ENCODE measurements around the gene GALNT2.

GALNT2 gene

GRCh38 chr1:230284891-230285290, 217.9 kb downstream of the GALNT2 start:
- in situ Hi-C loops (cut with HindIII; ENCODE audit: low sequenced_read_pairs) = no loop called here

- in situ Hi-C loops (cut with HindIII; ENCODE audit: low sequenced_read_pairs) = no loop called here
Observed at GRCh38 chr1:230285351-230285750, 218.3 kb downstream of the GALNT2 start.

DNA sequence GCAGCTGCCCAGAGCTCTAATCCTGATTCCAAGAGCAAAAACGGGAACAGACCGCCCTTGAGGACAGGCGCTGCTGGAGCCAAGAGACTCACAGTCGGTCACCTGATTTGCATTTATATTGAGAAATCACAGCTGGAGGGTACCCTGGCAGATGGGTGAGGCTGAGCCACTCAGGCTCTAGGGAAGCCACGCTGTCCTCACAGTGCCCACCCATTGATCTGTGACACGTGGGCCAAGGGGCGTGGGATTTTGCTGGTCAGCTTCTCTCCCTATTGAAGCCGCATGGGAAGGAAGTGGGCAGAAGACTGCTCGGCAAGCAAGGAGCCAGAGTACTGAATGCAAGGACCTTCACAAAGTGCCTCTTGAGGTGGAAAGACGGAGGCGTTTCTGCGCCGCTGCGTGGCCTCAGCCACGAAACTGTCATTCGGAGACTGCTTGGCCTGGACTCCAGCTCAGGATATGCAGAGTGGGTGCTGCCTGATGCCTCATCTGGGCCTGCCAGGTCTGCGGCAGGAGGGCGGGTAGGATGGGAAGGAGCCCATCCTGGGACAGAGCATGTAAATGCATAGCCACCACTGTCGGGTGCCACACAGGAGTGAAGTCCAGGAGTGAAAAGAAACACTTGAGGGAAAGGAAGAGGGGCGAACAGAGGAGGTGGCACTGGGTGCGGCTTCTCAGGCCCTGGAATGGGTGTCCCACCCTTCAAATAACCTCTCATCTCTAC, 219.3 kb downstream of the GALNT2 start:
- in situ Hi-C loops (cut with HindIII; ENCODE audit: low sequenced_read_pairs) = no loop called here

DNA sequence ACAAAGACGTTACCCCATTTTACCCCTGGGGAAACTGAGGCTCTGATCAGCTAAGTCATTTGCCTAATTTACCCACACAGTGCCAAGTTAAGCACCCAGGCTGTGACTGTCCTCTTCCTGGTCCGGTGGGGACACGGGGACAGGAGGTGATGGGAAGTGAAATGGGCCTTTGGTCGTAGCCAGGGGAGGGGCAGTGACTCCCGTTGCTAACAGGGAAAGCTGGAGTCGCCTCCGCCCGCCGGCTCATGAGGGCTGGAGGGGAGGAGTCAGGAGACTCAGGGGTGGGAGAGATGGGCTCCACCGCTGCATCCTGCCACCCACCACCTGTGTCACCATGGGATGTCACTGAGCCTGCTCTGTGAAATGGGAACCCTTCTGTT, 219.8 kb downstream of the GALNT2 start:
- in situ Hi-C loops (cut with HindIII; ENCODE audit: low sequenced_read_pairs) = no loop called here

- in situ Hi-C loops (cut with HindIII; ENCODE audit: low sequenced_read_pairs) = no loop called here
Observed at GRCh38 chr1:230287674-230288315, 220.8 kb downstream of the GALNT2 start.

- in situ Hi-C loops (cut with HindIII; ENCODE audit: low sequenced_read_pairs) = no loop called here
Observed at GRCh38 chr1:230288641-230289349, 221.8 kb downstream of the GALNT2 start.

GRCh38 chr1:230289350-230289644, 222.3 kb downstream of the GALNT2 start:
- in situ Hi-C loops (cut with HindIII; ENCODE audit: low sequenced_read_pairs) = no loop called here

GRCh38 chr1:230291731-230292620, 224.9 kb downstream of the GALNT2 start:
- in situ Hi-C loops (cut with HindIII; ENCODE audit: low sequenced_read_pairs) = no loop called here

- in situ Hi-C loops (cut with HindIII; ENCODE audit: low sequenced_read_pairs) = no loop called here
Observed at GRCh38 chr1:230292689-230293389, 225.8 kb downstream of the GALNT2 start.

GRCh38 chr1:230293390-230293700, 226.3 kb downstream of the GALNT2 start:
- in situ Hi-C loops (cut with HindIII; ENCODE audit: low sequenced_read_pairs) = no loop called here

DNA sequence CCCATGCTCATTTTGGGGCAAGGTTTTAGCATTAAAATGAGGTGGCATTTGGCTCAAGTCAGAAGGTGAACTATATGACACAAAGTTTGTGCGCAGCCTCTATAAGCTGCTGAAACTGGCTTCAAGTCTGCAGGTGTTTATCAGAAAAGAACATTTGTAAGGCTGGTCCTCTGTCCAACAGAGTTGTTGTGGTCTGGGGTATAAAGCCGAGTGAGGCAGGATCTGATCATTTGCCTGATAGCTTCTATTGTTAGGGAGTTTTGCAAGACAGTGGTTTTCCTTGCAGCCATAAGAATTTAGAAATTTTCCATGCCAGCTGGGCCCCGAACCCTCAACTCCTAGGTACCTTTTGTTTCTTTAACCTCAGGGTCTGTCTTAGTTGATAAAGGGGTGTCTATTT, 228.3 kb downstream of the GALNT2 start:
- in situ Hi-C loops (cut with HindIII; ENCODE audit: low sequenced_read_pairs) = no loop called here

DNA sequence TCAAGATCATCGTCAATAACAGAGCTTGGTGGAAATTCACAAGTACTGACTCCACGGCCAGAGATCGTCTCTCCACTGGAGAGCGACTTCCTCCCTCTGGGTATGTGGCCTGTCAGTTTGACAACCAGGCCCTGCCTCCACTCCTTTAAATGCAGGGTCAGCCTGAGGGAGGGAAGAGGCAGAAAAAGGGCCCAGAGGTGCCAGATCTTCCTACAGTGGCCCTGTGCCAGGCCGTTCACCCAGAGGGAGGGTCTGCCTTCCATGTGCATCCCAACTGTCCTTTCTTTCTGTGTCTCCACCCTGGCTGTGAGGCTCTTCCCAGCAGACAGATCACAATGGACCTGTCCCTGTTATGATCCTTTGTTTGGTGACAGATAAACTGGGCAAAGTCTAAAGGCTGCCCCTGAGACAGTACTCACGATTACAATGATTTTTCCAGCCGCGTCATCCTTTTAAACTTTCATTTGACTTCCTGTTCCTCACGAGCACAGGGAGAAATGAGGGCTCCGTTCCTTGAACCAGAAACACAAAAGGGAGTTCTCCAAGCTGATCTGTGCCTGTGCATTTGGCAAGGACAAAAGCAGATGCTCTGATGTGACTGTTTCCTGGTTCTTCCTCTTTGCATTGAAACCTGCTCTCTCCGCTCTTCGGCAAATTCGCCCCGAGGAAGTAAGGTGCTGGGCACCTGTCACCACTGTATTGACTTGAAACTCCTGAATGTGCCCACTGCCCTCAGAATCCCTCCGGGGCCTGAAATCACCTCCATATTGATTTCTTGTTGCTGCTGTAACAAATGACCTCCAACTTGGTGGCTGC, 232.4 kb downstream of the GALNT2 start:
- in situ Hi-C loops (cut with HindIII; ENCODE audit: low sequenced_read_pairs) = no loop called here

DNA sequence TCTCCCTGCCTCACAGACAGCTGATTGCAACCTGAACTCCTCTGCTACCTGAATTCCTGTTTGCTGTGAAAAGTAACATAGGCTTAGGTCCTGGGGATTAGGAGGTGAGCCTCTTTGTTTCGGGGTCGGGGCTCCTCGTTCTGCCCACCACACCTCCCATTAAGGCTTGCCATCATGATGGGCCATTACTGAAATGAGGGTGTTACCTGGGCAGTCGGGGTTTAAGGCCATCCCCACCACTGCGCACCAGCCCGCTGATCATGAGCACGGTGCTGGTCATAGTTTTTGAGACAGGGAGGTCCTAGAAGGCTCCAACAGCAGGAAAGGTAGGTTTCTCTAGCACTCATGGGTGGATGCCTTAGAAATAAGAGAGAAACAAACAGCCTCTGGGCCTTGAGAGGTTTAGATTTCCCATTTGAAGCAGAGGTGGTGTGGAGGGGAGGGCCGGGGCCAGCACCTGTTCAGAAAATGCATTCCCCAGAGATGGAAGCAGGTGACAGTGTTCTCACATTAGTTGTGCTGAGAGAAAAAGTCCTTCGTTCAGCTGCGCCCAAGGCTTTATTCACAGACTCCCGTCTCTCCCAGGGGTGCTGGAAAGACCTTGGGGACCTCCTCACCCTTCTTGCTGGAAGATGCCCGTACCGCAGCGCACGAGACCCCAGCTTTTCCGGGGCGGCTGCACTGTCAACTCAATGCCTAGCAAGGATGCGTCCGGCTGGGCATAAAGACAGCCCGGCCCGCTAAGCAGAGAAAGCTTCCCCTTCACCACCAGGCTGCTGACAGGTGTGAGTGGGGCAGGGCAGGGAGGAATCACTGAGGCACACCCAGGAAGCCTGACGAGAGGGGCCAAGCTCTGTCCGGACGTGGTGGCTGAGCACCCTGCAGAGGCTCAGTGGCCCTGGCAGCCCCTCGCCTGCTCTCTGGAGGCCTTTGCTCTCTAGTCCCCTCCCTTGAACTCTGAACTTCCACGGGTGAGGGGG, 233.6 kb downstream of the GALNT2 start:
- in situ Hi-C loops (cut with HindIII; ENCODE audit: low sequenced_read_pairs) = no loop called here

DNA sequence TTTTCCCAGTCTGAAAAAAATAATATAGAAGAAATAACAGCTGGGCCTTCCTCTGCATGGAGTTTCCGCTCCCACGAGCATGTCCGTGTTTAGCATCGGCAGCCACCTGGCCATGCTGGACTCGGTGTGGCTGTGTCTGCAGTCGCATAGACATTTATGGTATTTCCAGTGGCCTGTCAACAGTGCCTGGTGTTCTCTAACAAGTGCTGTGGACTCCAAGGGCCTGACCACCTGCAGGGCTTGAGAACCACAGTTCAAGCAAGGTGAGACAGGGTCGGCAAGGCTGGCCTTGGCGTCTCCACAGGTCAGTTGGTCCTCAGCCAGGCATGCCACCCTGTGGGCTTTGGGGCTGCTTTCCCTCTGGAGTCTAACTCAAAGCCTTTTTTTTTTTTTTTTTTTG, 234.3 kb downstream of the GALNT2 start:
- in situ Hi-C loops (cut with HindIII; ENCODE audit: low sequenced_read_pairs) = no loop called here

- in situ Hi-C loops (cut with HindIII; ENCODE audit: low sequenced_read_pairs) = no loop called here
Observed at GRCh38 chr1:230301822-230302221, 234.8 kb downstream of the GALNT2 start.

DNA sequence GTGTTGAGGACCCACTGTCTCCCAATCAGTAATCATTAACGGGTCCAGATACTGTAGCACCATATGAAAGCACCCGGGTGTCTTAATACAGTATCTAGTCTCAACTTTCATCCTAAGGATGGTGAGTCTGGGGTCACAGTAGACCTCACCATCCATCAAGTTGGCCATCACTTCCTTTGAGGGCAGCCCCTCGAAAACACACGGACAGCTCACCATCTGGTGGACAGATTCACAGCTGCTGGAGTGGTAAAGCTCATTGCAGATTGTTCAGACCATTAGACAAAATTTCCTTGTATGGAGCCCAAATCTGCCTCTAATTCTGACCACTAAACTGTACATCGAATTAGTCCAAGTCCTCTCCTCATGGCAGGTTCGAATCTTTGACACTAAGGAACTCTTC, 236.0 kb downstream of the GALNT2 start:
- in situ Hi-C loops (cut with HindIII; ENCODE audit: low sequenced_read_pairs) = no loop called here

DNA sequence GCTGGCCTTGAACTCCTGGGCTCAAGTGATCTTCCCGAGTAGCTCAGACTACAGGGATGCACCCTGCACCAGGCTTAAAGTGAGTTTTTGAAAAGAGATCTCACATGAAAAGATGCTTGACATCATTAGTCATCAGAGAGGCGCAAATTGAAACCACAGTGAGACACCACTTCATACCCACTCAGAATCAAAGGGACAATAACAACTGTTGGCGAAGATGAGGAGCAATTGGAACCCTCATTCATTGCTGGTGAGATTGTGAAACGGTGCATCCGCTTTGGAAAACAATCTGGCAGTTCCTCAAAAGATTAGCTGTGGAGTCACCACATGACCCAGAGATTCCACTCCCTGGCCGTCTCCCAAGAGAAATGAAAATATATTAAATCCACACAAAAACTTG, 236.8 kb downstream of the GALNT2 start:
- in situ Hi-C loops (cut with HindIII; ENCODE audit: low sequenced_read_pairs) = no loop called here

DNA sequence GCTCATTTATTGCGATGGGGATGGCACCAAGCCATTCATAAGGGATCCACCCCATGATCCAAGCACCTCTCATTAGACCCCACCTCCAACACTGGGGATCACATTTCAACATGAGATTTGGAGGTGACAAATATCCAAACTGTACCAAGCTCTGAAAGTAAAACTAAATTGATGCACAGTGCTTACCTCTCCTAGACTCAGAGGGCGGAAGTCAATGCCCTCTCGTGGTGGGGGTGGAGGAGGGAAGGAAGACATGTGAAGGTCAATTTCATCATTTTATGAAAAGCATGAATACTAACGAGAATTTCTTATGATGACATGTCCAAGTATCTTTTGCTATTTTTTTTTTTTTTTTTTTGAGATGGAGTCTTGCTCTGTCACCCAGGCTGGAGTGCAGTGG, 239.1 kb downstream of the GALNT2 start:
- in situ Hi-C loops (cut with HindIII; ENCODE audit: low sequenced_read_pairs) = no loop called here

DNA sequence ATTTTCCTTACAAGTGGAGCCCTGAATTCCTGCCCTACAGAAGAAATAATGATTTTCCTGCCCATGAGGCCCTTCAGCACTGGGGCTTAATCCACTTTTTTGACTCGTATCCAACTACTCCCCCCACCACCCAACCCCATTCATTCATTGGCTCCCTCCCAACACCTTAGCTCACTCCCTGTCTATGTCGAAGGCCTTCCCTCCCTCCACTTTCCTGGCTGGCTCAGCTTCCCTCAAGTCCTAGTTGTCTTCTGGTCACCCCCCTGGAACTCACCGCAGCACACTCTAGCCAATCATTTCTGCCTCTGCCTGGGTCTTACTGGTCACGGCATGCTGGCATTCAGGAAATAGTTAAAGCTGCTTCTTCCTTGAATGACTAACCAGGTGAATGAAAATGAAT, 240.2 kb downstream of the GALNT2 start:
- in situ Hi-C loops (cut with HindIII; ENCODE audit: low sequenced_read_pairs) = no loop called here

Measured in endothelial cell of hepatic sinusoid (primary cell).